Uterus (tissue), 4 donors: ENCODE measurements around the gene WNT2B. TPM values are rescaled to one million over a fixed set of nuclear protein-coding genes. Genes with fewer than 3 reads are reported as not detected.

Experiments
- DNase-seq, 2 donors: peaks; one replicate each; pipeline ENCODE4 v3.0.0-alpha.2; 2019 to 2020
- H3K27ac ChIP-seq, 2 donors: fragments of 200-600 bp; sonication (generic); 1 replicate in 1 of 2; 2 replicates in 1 of 2; pipeline ENCODE4 v1.5.1; 2016 to 2018
- H3K27me3 ChIP-seq, 2 donors: fragments of 200-600 bp; sonication (generic); one replicate each; pipeline ENCODE4 v1.5.1; 2018 to 2019; ENCODE audit warnings: control low read depth in 1 of 2
- H3K36me3 ChIP-seq, 2 donors: fragments of 200-600 bp; sonication (generic); one replicate each; pipeline ENCODE4 v1.5.1; 2019; ENCODE audit warnings: control low read depth in 1 of 2
- H3K4me1 ChIP-seq, 2 donors: fragments of 200-600 bp; sonication (generic); one replicate each; pipeline ENCODE4 v1.5.1; 2018 to 2019; ENCODE audit warnings: control low read depth in 1 of 2
- H3K4me3 ChIP-seq, 2 donors: fragments of 200-600 bp; sonication (generic); 1 replicate in 1 of 2; 2 replicates in 1 of 2; pipeline ENCODE4 v1.5.1; 2018 to 2019; ENCODE audit warnings: mild to moderate bottlenecking in 1 of 2
- H3K9me3 ChIP-seq, 2 donors: fragments of 200-600 bp; sonication (generic); one replicate each; pipeline ENCODE4 v1.5.1; 2019; ENCODE audit warnings: control low read depth in 1 of 2
- CTCF ChIP-seq, 4 experiments: fragments of 200-600 bp in 2 of 4; fragments of 450-650 bp in 2 of 4; sonication (generic) in 2 of 4; IDR thresholded peaks; one replicate each; pipeline ENCODE4 v1.5.1; 2016 to 2019; ENCODE audit warnings: antibody characterized with exemption in 4 of 4, mild to moderate bottlenecking in 2 of 4, moderate library complexity in 1 of 4
- POLR2A ChIP-seq, 2 donors: fragments of 450-650 bp; IDR thresholded peaks; one replicate each; pipeline ENCODE4 v1.6.1; 2016; ENCODE audit warnings: antibody characterized with exemption in 2 of 2, mild to moderate bottlenecking in 1 of 2, moderate library complexity in 1 of 2
- intact Hi-C: fragments of 100-400 bp; cut with DNase I; formaldehyde crosslinking; loops from one replicate; pipeline ENCODE4 v1.15.1; 2023; ENCODE audit warnings: low total_unique reads
- total RNA-seq, 4 donors: library from RNA; depleted of rRNA in 3 of 4; stranded (reverse); fragments of >200 nt in 3 of 4; gene quantifications; one replicate each; pipeline versions ENCODE4 v1.1.0 to v1.2.4, GENCODE V29; 2014 to 2023
- donor health status: DM: yes; HTN: yes; CAD: no.

WNT2B gene
- total RNA-seq, 4 donors from 2014 or later: 0.59 to 45.3 (median 9.1) TPM

GRCh38 chr1:112501810-112502641 is 6.7 kb upstream of the WNT2B start:
- intact Hi-C loops: no loop called here
- TF ChIP-seq CTCF (IDR thresholded peaks at IDR 0.05) (peak; percentile 68 to 86 (median 72)), POLR2A (IDR thresholded peaks at IDR 0.05) (peak in 1 of 2 donors; percentile 14)

GRCh38 chr1:112502826-112503225 is 5.9 kb upstream of the WNT2B start:
- Histone ChIP-seq H3K27ac (peak overlapping the region; percentile 53 to 79), H3K4me3 (no peak overlapping the region), H3K27me3 (no peaks in the 10 kb centered on the region), H3K36me3 (no peaks in the 10 kb centered on the region), H3K9me3 (no peaks in the 10 kb centered on the region), H3K4me1 (no peaks in the 10 kb centered on the region)
- DNase-seq: no peak
- TF ChIP-seq CTCF (IDR thresholded peaks at IDR 0.05) (no peak), POLR2A (IDR thresholded peaks at IDR 0.05) (no peak)
- intact Hi-C loops: no loop called here

More at GRCh38 chr1:112501810-112502641, 6.7 kb upstream of the WNT2B start:
- peak; percentile 67 to 77 for DNase-seq
- Histone ChIP-seq H3K36me3 (no peaks in the 10 kb centered on the region), H3K4me3 (peak overlapping the region; percentile 41 to 45), H3K27me3 (no peaks in the 10 kb centered on the region), H3K27ac (peak overlapping the region; percentile 72 to 79), H3K9me3 (no peaks in the 10 kb centered on the region), H3K4me1 (no peaks in the 10 kb centered on the region)

- H3K4me1 ChIP-seq: no peaks in the 10 kb centered on the region
These were observed 4.6 kb upstream of the WNT2B start for GRCh38 chr1:112504001-112504660.

GRCh38 chr1:112504661-112505399 is 3.9 kb upstream of the WNT2B start:
- intact Hi-C loops: no loop called here
- Histone ChIP-seq H3K4me1 (no peaks in the 10 kb centered on the region), H3K27me3 (no peaks in the 10 kb centered on the region), H3K36me3 (no peaks in the 10 kb centered on the region), H3K4me3 (no peak overlapping the region), H3K27ac (peak overlapping the region; percentile 53 to 58), H3K9me3 (no peaks in the 10 kb centered on the region)
- TF ChIP-seq CTCF (IDR thresholded peaks at IDR 0.05) (no peak), POLR2A (IDR thresholded peaks at IDR 0.05) (no peak)
- no peak for DNase-seq

More at GRCh38 chr1:112504001-112504660, 4.6 kb upstream of the WNT2B start:
- DNase-seq: no peak
- intact Hi-C loops: no loop called here
- peak overlapping the region; percentile 53 to 58 for H3K27ac ChIP-seq
- TF ChIP-seq POLR2A (IDR thresholded peaks at IDR 0.05) (no peak), CTCF (IDR thresholded peaks at IDR 0.05) (no peak)
- no peaks in the 10 kb centered on the region for H3K36me3 ChIP-seq
- H3K4me3 ChIP-seq: no peak overlapping the region
- no peaks in the 10 kb centered on the region for H3K9me3 ChIP-seq
- no peaks in the 10 kb centered on the region for H3K27me3 ChIP-seq
